OCI-LY3 (cell line): ENCODE results near the gene ETV6.

Experiments
- H2AFZ ChIP-seq: fragments of 200-600, 300-600 bp; shearing (Covaris generic); 2 replicates; pipeline ENCODE4 v1.6.0; 2014; ENCODE audit warnings: antibody characterized with exemption, low read depth, low read length
- H3K27ac ChIP-seq: fragments of 200-600, 300-600 bp; sonication (generic); 2 replicates; pipeline ENCODE4 v1.5.1; 2014; ENCODE audit warnings: mild to moderate bottlenecking, low read length, moderate library complexity, mixed read lengths
- H3K27me3 ChIP-seq: fragments of 200-600, 300-600 bp; sonication (generic); 2 replicates; pipeline ENCODE4 v1.6.1; 2014; ENCODE audit warnings: low read depth, low read length, mixed read lengths
- H3K36me3 ChIP-seq: fragments of 200-600, 300-600 bp; sonication (generic); replicated peaks from 2 replicates; pipeline ENCODE3; 2014; ENCODE audit warnings: low read depth, low read length, mixed read lengths
- H3K4me1 ChIP-seq: fragments of 300-600, 200-600 bp; sonication (generic); 2 replicates; pipeline ENCODE4 v1.6.1; 2014; ENCODE audit warnings: low read length, mixed read lengths
- H3K4me2 ChIP-seq: fragments of 200-600, 300-600 bp; sonication (generic); 2 replicates; pipeline ENCODE4 v1.6.1; 2014; ENCODE audit warnings: low read length, mixed read lengths
- H3K4me3 ChIP-seq: fragments of 300-600, 200-600 bp; sonication (generic); 2 replicates; pipeline ENCODE4 v1.5.1; 2014; ENCODE audit warnings: antibody characterized with exemption, mild to moderate bottlenecking, low read length, moderate library complexity
- H3K79me2 ChIP-seq: fragments of 300-600, 200-600 bp; shearing (Covaris generic); 2 replicates; pipeline ENCODE4 v1.6.1; 2014; ENCODE audit warnings: mild to moderate bottlenecking, low read length, mixed read lengths
- H3K9ac ChIP-seq: fragments of 300-600, 200-600 bp; shearing (Covaris generic); 2 replicates; pipeline ENCODE4 v1.6.0; 2014; ENCODE audit warnings: mild to moderate bottlenecking, low read length, moderate library complexity
- H3K9me3 ChIP-seq: fragments of 200-600, 300-600 bp; shearing (Covaris generic); 2 replicates; pipeline ENCODE4 v1.6.1; 2014; ENCODE audit warnings: low read length, mixed read lengths; ENCODE audit not compliant: insufficient read depth
- H4K20me1 ChIP-seq: fragments of 200-600, 300-600 bp; sonication (generic); 2 replicates; pipeline ENCODE4 v1.6.1; 2016; ENCODE audit warnings: low read length, mixed read lengths; ENCODE audit not compliant: insufficient read depth
- EZH2phosphoT487 ChIP-seq: fragments of 200-600 bp; shearing (Covaris generic); IDR thresholded peaks from 2 replicates; pipeline ENCODE4 v1.6.1; 2018; ENCODE audit warnings: antibody characterized with exemption, mixed run types, low read depth
- TF ChIP-seq, protein P1 (sequence below): fragments of 200-600, 300-600 bp; sonication (generic); IDR thresholded peaks from 2 replicates; pipeline ENCODE4 v1.5.1; 2014; ENCODE audit warnings: antibody characterized with exemption, low read length, low read depth

The ETV6 gene

DNA sequence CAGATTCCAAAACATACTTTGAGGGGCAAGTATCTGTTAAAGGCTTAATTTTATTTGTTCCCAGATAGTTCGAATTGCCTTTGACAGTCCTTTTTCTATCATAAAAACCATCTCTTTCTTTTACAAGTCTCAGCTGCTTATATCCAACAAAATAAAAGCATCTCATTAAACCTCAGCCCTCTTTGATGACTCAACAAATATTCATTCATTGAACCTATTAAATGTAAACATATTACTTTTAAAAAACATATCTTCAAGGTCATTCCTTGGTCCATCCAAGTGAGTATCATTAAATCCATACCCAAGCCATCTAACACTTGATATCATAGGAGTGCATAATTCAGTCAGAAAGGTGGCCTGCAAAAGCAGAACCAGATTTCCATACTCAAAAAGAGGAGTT, 266.6 kb downstream of the ETV6 start:
- Histone ChIP-seq H3K36me3 (no peaks in the 10 kb centered on the region), H3K9ac (no peak overlapping the region), H3K4me1 (no peaks in the 10 kb centered on the region), H3K27me3 (no peaks in the 10 kb centered on the region; the same call in 1 of the 2 replicates), H4K20me1 (no peaks in the 10 kb centered on the region), H3K79me2 (no peaks in the 10 kb centered on the region), H3K9me3 (no peaks in the 10 kb centered on the region), H3K27ac (no peak overlapping the region), H3K4me2 (no peak overlapping the region), H3K4me3 (no peak overlapping the region), H2AFZ (no peak overlapping the region)
- TF ChIP-seq, protein P1, sequence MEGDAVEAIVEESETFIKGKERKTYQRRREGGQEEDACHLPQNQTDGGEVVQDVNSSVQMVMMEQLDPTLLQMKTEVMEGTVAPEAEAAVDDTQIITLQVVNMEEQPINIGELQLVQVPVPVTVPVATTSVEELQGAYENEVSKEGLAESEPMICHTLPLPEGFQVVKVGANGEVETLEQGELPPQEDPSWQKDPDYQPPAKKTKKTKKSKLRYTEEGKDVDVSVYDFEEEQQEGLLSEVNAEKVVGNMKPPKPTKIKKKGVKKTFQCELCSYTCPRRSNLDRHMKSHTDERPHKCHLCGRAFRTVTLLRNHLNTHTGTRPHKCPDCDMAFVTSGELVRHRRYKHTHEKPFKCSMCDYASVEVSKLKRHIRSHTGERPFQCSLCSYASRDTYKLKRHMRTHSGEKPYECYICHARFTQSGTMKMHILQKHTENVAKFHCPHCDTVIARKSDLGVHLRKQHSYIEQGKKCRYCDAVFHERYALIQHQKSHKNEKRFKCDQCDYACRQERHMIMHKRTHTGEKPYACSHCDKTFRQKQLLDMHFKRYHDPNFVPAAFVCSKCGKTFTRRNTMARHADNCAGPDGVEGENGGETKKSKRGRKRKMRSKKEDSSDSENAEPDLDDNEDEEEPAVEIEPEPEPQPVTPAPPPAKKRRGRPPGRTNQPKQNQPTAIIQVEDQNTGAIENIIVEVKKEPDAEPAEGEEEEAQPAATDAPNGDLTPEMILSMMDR, result no peak
- no peak for TF ChIP-seq EZH2phosphoT487

DNA sequence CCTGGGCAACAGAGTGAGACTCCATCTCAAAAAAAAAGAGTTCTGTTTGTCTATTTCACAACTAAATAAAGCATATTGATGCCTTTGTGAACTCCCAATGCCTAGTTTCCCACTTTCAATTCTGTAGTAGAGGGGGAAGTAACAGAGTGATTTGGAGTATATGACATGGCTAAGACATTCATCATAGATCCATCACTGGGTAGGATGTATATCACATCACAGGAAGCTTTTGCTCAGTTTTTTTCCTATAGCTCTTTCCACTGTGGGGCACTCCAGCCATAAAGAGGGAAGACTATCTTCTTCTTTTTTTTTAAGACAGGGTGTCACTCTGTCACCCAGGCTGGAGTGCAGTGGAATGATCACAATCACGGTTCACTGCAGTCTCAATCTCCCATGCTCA, 267.3 kb downstream of the ETV6 start:
- H3K79me2 ChIP-seq, result no peaks in the 10 kb centered on the region
- H3K4me2 ChIP-seq, result no peak overlapping the region
- no peak overlapping the region for H3K27ac ChIP-seq
- TF ChIP-seq, protein P1, result no peak
- TF ChIP-seq EZH2phosphoT487, result no peak
- H2AFZ ChIP-seq, result no peak overlapping the region
- no peak overlapping the region for H3K9ac ChIP-seq
- H3K27me3 ChIP-seq, result peaks cover 3% of the 10 kb centered on the region; the same call in 1 of the 2 replicates
- no peak overlapping the region for H3K4me3 ChIP-seq
- no peaks in the 10 kb centered on the region for H3K4me1 ChIP-seq
- no peaks in the 10 kb centered on the region for H4K20me1 ChIP-seq
- H3K36me3 ChIP-seq, result no peaks in the 10 kb centered on the region
- H3K9me3 ChIP-seq, result no peaks in the 10 kb centered on the region

DNA sequence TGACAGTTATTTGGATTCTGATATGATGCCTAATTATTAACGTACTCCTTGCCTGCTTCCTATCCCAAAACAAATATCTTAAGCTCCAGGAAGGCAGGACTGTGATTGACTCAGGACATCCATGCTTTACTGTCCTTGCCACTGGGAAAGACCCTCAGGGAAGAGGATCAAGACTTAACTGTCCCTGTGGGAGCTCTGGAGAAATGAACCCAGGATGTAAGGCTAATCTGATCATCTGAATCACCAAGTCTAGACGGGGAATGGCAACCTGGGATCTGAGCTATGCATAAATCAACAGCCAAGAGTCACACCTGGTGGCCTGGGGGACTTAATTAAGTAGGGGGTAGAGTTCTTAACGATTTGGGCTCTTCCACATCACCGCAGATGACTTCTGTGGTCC, 268.0 kb downstream of the ETV6 start:
- TF ChIP-seq EZH2phosphoT487, result no peak
- TF ChIP-seq, protein P1, result no peak

DNA sequence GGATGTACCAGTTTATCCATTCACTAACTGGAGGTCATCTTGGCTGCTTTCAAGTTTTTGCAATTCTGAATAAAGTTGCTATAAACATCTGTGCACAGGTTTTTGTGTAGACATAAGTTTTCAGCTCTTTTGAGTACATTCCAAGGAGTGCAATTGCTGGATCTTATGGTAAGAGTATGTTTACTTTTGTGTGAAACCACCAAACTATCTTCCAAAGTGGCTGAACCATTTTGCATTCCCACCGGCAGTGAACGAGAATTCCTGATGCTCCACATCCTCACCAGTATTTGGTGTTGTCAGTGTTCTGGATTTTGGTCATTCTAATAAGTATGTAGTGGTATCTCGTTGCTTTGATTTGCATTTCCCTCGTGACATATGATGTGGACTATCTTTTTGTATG, 270.8 kb downstream of the ETV6 start:
- Histone ChIP-seq H3K9ac (no peak overlapping the region), H2AFZ (no peak overlapping the region), H3K4me2 (no peak overlapping the region), H3K4me1 (no peaks in the 10 kb centered on the region), H4K20me1 (no peaks in the 10 kb centered on the region), H3K27me3 (peaks cover 12% of the 10 kb centered on the region; the same call in 1 of the 2 replicates), H3K36me3 (no peaks in the 10 kb centered on the region), H3K9me3 (no peaks in the 10 kb centered on the region), H3K79me2 (no peaks in the 10 kb centered on the region), H3K4me3 (no peak overlapping the region), H3K27ac (no peak overlapping the region)
- TF ChIP-seq EZH2phosphoT487, result no peak
- TF ChIP-seq, protein P1, result no peak

More for the DNA sequence above, 268.0 kb downstream of the ETV6 start:
- Histone ChIP-seq H3K27me3 (peaks cover 8% of the 10 kb centered on the region; the same call in 1 of the 2 replicates), H3K4me1 (no peaks in the 10 kb centered on the region), H2AFZ (no peak overlapping the region), H4K20me1 (no peaks in the 10 kb centered on the region), H3K27ac (no peak overlapping the region), H3K9me3 (no peaks in the 10 kb centered on the region), H3K4me3 (no peak overlapping the region), H3K36me3 (no peaks in the 10 kb centered on the region), H3K79me2 (no peaks in the 10 kb centered on the region), H3K9ac (no peak overlapping the region), H3K4me2 (no peak overlapping the region)
